Stimulated activated CD8-positive, alpha-beta memory T cell treated with anti-CD3 and anti-CD28 coated beads, Interleukin-4, amount 100 ng/mL, for 24 hours (primary cell): ENCODE data around the gene CAMTA2.
"Not testable (repeated sequence)": the region's sequence is repeated elsewhere in the genome, so short reads cannot be mapped to it uniquely, and the experiment has no call there.

Experiments
- DNase-seq: peaks from one replicate; pipeline ENCODE4 v3.0.0-alpha.2; 2020; ENCODE audit warnings: low read depth

CAMTA2 gene

DNA sequence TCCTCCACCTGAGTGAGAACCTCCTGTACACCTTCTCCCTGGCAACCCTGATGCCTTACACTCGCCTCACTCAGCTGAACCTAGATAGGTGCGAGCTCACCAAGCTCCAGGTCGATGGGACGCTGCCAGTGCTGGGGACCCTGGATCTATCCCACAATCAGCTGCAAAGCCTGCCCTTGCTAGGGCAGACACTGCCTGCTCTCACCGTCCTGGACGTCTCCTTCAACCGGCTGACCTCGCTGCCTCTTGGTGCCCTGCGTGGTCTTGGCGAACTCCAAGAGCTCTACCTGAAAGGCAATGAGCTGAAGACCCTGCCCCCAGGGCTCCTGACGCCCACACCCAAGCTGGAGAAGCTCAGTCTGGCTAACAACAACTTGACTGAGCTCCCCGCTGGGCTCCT, 54.7 kb downstream of the CAMTA2 start:
- no peak for DNase-seq

- DNase-seq = no peak
These were observed 55.5 kb downstream of the CAMTA2 start, which contains the start of gene GP1BA for GRCh38 chr17:4931963-4932362. GP1BA (plus strand) TSS chr17:4932277; CDS start chr17:4932605, 328 bp downstream.

- no peak for DNase-seq
These were observed 58.6 kb downstream of the CAMTA2 start for GRCh38 chr17:4928881-4929280.

GRCh38 chr17:4926577-4927335, 60.7 kb downstream of the CAMTA2 start:
- not testable (repeated sequence) for DNase-seq

DNA sequence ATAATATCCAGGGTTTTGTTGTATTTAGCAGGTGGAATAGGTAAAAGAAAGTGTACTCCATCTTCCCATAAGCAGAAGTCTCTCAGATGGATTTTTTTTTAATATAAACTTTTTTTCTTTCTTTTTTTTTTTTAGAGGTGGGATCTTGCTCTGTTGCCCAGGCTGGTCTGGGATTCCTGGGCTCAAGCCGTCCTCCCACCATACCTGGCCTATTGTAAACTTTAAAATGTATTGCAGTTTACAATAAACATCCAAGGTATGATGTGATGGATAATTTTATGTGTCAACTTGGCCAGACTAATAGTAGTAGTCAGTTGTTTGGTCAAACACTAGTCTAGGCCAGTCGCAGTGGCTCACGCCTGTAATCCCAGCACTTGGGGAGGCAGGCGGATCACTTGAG, 66.2 kb downstream of the CAMTA2 start:
- no peak for DNase-seq

GRCh38 chr17:4920351-4921048, 67.0 kb downstream of the CAMTA2 start:
- DNase-seq = no peak

- DNase-seq = no peak
These were observed 67.9 kb downstream of the CAMTA2 start for GRCh38 chr17:4919511-4920047.
